LNCaP clone FGC (cell line): ENCODE results near the gene NTN1.

Experiments
- DNase-seq: peaks from one replicate; pipeline ENCODE4 v3.0.0-alpha.2; 2011; ENCODE audit warnings: low read depth
- H3K4me3 ChIP-seq: 2 replicates; pipeline ENCODE4 v1.5.1; 2011; ENCODE audit warnings: mild to moderate bottlenecking, low read depth, low read length, control low read depth
- CTCF ChIP-seq: IDR thresholded peaks from 2 replicates; pipeline ENCODE4 v1.5.1; 2012; ENCODE audit warnings: mild to moderate bottlenecking; ENCODE audit not compliant: control insufficient read depth, insufficient read depth; ENCODE audit errors: extremely low read depth

The NTN1 gene

DNA sequence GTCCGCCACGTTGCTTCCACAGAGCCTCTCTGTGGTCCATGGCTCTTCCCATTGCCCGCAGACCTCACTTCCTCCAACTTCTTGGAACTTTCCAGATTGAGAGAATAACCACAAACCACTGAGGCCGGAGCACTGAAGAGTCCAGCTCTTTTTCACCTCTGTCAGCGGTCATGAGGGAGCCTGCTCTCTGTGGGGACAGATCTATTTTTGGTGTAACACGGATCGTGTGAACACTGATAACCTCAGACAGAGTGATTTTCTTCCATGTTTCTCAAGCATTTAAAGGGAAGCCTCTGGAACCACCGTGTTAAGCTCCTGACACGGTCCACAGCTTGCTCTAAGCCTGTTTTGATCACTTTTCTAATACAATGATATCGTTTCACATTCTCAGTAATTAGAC lies 49.7 kb downstream of the NTN1 start:
- H3K4me3 ChIP-seq = no peak overlapping the region
- TF ChIP-seq CTCF = no peak
- no peak for DNase-seq

DNA sequence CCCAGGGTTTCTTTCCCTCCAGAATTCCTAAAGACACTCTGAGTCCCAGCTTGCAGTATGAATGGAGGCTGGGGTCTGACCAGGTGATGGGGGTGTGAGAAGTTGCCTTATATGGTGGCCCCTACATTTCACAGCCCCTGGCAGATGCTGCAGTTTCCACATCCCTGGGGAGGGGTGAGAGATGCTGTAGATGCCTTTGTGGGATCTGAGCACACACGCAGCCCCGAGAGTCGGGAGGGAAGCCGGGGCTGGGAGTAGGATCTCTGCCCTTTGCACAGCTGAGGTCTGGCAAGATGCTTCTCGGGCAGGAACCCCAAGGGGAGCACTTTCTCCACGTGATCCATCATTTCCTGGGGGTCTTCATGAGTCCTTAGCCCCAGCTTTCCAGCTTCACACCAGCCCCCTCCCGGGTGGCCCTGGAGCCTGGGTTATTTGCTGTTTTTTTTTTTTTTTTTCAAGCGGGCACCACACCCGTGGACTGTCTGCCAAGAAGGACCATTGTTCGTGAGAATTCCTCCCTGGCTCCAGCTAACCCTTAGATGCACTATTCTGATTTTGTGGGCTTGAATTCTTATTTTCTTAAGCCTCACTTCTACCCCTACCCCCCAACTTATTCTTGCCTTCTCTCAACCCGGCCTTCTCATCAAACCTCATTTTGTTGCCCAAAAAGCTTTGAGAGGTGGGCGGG lies 50.6 kb downstream of the NTN1 start:
- no peak for TF ChIP-seq CTCF
- DNase-seq = no peak
- H3K4me3 ChIP-seq = no peak overlapping the region

- no peak for TF ChIP-seq CTCF
- peak; percentile 10 for DNase-seq
- no peak overlapping the region for H3K4me3 ChIP-seq
Measured at GRCh38 chr17:9072696-9073339, 51.5 kb downstream of the NTN1 start.

- no peak for TF ChIP-seq CTCF
- no peak overlapping the region for H3K4me3 ChIP-seq
- no peak for DNase-seq
Measured at GRCh38 chr17:9074131-9074530, 52.8 kb downstream of the NTN1 start.

GRCh38 chr17:9079461-9080103 lies 58.3 kb downstream of the NTN1 start:
- TF ChIP-seq CTCF = no peak
- H3K4me3 ChIP-seq = no peak overlapping the region
- no peak for DNase-seq

DNA sequence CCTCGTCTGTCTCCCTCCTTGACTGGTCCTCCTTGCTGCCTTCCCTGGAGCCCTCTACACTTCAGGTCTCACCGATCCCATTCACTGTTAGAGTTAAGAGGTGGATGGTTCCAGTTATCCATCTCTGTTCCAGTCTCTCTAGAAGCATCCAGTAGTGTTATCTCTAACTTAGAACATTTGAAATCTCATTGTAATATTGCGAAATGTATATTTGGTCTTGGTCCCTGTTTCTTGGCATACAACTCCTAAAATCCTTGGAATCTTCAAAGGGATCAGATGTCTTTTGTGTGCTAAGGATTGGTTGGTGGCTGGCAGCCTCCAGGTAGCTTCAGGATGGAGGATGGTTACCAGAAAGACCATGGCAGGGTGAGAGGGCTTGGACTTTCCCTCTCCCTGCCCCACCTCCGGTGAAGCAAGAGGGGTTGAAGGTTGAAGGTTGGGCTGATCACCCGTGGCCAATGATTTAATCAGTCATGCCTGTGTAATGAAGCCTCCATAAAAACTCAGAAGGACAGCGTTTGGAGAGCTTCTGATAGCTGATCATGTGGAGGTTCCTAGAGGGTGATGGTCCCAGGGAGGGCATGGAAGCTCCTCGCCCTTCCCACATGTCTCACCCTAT lies 59.1 kb downstream of the NTN1 start:
- DNase-seq = no peak
- TF ChIP-seq CTCF = no peak
- no peak overlapping the region for H3K4me3 ChIP-seq
